Suprapubic skin (tissue), 4 donors: ENCODE measurements around the gene PSG4. TPM values are rescaled to one million over a fixed set of nuclear protein-coding genes. Genes with fewer than 3 reads are reported as not detected.
"Not testable (repeated sequence)": the region's sequence is repeated elsewhere in the genome, so short reads cannot be mapped to it uniquely, and the experiment has no call there.

Experiments
- DNase-seq, 2 donors: peaks; one replicate each; pipeline ENCODE4 v3.0.0-alpha.2; 2019; ENCODE audit warnings: low spot score in 2 of 2
- H3K27ac ChIP-seq: fragments of 200-600 bp; sonication (generic); one replicate; pipeline ENCODE4 v1.5.1; 2019
- H3K27me3 ChIP-seq: fragments of 200-600 bp; sonication (generic); one replicate; pipeline ENCODE4 v1.5.1; 2019
- H3K36me3 ChIP-seq: fragments of 200-600 bp; sonication (generic); one replicate; pipeline ENCODE4 v1.5.1; 2019
- H3K4me1 ChIP-seq: fragments of 200-600 bp; sonication (generic); one replicate; pipeline ENCODE4 v1.5.1; 2019
- H3K4me3 ChIP-seq: fragments of 200-600 bp; sonication (generic); one replicate; pipeline ENCODE4 v1.5.1; 2019; ENCODE audit warnings: mild to moderate bottlenecking
- H3K9me3 ChIP-seq: fragments of 200-600 bp; sonication (generic); one replicate; pipeline ENCODE4 v1.5.1; 2019
- POLR2A ChIP-seq, 2 donors: fragments of 450-650 bp; IDR thresholded peaks; one replicate each; pipeline ENCODE4 v1.6.1; 2017; ENCODE audit warnings: antibody characterized with exemption in 2 of 2, mild to moderate bottlenecking in 2 of 2, moderate library complexity in 2 of 2
- POLR2AphosphoS5 ChIP-seq, 3 donors: sonication (generic); formaldehyde crosslinking; IDR thresholded peaks; one replicate each; pipeline ENCODE4 v1.6.1; 2017; ENCODE audit warnings: antibody characterized with exemption in 3 of 3
- WGBS: methylation state at CpG from one replicate; pipeline ENCODE4 v1.1.5; 2018; 5-methylcytosine and 5-hydroxymethylcytosine counted together
- total RNA-seq, 4 donors: library from RNA; depleted of rRNA; stranded (reverse); fragments of >200 nt; gene quantifications; one replicate each; pipeline ENCODE4 v1.1.0, GENCODE V29; 2016
- TF ChIP-seq, protein P1 (sequence below), 2 donors: fragments of 200-600 bp in 1 of 2; fragments of 450-650 bp in 1 of 2; sonication (generic) in 1 of 2; IDR thresholded peaks; one replicate each; pipeline ENCODE4 v1.5.1; 2016 to 2019; ENCODE audit warnings: antibody characterized with exemption in 2 of 2, mild to moderate bottlenecking in 1 of 2, moderate library complexity in 1 of 2

The PSG4 gene
- total RNA-seq: 10 to 100 TPM in 1 of 4 donors, 1 to 10 TPM in 2, not detected in 1; 6.2 to 17.0 (median 8.3) TPM

- not testable (repeated sequence) for H3K27ac ChIP-seq, H3K36me3 ChIP-seq, H3K27me3 ChIP-seq, H3K4me1 ChIP-seq, DNase-seq, H3K4me3 ChIP-seq, H3K9me3 ChIP-seq
- no CpG with 5 or more reads among the region's 9 CpGs for WGBS
Measured at GRCh38 chr19:43205471-43206105, at the start of gene PSG4. Gene PSG4, minus strand, starts transcription at chr19:43205638. Its CDS starts 102 bp downstream, at chr19:43205536.

DNA sequence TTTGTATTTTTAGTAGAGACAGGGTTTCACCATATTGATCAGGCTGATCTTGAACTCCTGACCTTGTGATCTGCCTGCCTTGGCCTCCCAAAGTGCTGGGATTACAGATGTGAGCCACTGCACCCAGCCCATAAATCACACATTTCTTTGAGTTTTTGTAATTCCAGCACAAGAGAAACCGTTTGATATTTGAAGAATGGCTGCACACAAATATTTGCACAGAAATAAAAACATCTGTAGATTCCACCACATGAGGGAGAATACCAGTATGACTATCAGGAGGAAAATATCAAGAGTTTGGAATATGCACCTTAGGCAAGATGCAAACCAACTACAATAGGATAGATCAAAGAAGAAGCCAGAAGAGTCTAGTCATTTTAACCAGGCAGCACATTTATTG, 46.0 kb upstream of the PSG4 start:
- H3K36me3 ChIP-seq, H3K27ac ChIP-seq, H3K9me3 ChIP-seq, H3K4me3 ChIP-seq, DNase-seq, H3K27me3 ChIP-seq, H3K4me1 ChIP-seq: not testable (repeated sequence)
- no CpG with 5 or more reads among the region's 1 CpG for WGBS

DNA sequence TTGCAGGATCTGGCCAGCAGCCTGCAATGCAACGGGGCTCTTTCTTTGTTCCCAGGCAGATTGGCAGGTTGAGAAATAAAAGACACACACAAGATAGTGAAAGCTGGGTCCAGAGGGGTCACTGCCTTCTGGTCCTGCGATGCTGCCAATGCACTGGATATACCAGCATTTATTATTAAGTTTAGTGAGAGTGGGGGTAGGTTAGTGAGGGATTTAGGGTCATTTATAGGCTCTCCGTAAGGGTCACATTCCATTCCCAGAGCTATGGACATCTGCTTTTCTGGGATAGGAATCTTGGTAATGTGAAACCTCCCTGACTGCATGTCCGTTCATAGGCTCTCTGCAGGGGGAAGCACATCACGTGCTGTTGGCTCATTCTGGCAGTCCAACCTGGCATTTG, 44.9 kb upstream of the PSG4 start:
- WGBS: no CpG with 5 or more reads among the region's 5 CpGs
- not testable (repeated sequence) for H3K4me1 ChIP-seq, H3K27ac ChIP-seq, DNase-seq, H3K27me3 ChIP-seq, H3K4me3 ChIP-seq, H3K36me3 ChIP-seq, H3K9me3 ChIP-seq

DNA sequence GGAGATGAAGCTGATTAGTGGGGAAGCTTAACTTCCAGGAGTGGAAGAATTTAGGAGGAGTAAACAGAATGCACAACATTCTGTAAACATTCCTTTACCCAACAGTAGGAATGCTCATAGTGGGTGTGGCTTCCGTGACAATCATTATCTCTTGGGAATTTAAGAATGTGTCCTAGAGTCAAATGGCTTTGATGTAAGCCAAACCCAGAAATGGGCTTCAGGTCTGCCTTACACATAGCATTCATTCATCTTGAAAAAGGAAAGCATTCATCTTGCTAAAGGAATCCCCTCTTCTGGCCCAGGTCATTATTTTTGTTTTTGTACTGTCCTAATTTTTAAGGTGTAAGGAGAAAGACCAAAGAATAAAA, 43.2 kb upstream of the PSG4 start:
- H3K4me3 ChIP-seq, H3K36me3 ChIP-seq, H3K4me1 ChIP-seq, H3K9me3 ChIP-seq, H3K27me3 ChIP-seq, H3K27ac ChIP-seq, DNase-seq: not testable (repeated sequence)
- WGBS: no CpG with 5 or more reads among the region's 1 CpG

DNA sequence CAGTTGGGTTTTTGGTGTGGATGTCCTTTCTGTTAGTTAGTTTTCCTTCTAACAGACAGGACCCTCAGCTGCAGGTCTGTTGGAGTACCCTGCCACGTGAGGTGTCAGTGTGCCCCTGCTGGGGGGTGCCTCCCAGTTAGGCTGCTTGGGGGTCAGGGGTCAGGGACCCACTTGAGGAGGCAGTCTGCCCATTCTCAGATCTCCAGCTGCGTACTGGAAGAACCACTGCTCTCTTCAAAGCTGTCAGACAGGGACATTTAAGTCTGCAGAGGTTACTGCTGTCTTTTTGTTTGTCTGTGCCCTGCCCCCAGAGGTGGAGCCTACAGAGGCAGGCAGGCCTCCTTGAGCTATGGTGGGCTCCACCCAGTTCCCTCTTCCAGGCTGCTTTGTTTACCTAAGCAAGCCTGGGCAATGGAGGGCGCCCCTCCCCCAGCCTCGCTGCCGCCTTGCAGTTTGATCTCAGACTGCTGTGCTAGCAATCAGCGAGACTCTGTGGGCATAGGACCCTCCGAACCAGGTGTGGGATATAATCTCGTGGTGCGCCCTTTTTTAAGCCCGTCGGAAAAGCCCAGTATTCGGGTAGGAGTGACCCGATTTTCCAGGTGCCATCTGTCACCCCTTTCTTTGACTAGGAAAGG, 41.9 kb upstream of the PSG4 start:
- not testable (repeated sequence) for H3K27ac ChIP-seq, H3K4me1 ChIP-seq, H3K36me3 ChIP-seq, H3K9me3 ChIP-seq, H3K27me3 ChIP-seq, H3K4me3 ChIP-seq, DNase-seq
- no CpG with 5 or more reads among the region's 13 CpGs for WGBS

DNA sequence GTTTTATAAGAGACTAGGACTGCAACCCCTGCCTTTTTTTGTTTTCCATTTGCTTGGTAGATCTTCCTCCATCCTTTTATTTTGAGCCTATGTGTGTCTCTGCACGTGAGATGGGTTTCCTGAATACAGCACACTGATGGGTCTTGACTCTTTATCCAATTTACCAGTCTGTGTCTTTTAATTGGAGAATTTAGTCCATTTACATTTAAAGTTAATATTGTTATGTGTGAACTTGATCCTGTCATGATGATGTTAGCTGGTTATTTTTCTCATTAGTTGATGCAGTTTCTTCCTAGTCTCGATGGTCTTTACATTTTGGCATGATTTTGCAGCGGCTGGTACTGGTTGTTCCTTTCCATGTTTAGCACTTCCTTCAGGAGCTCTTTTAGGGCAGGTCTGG, 40.4 kb upstream of the PSG4 start:
- DNase-seq, H3K9me3 ChIP-seq: not testable (repeated sequence)
- no CpG with 5 or more reads among the region's 3 CpGs for whole genome bisulfite sequencing

GRCh38 chr19:43242211-43242610, 36.8 kb upstream of the PSG4 start:
- not testable (repeated sequence) for DNase-seq, H3K27me3 ChIP-seq, H3K9me3 ChIP-seq, H3K4me3 ChIP-seq, H3K36me3 ChIP-seq, H3K27ac ChIP-seq, H3K4me1 ChIP-seq
- WGBS: no CpG with 5 or more reads among the region's 2 CpGs

More for the DNA sequence above, 40.4 kb upstream of the PSG4 start:
- not testable (repeated sequence) for H3K27me3 ChIP-seq, H3K4me3 ChIP-seq, H3K27ac ChIP-seq, H3K4me1 ChIP-seq, H3K36me3 ChIP-seq

- not testable (repeated sequence) for DNase-seq, H3K9me3 ChIP-seq, H3K4me3 ChIP-seq, H3K27me3 ChIP-seq, H3K27ac ChIP-seq, H3K36me3 ChIP-seq, H3K4me1 ChIP-seq
- WGBS: no CpG with 5 or more reads among the region's 4 CpGs
Measured at GRCh38 chr19:43238213-43238612, 32.8 kb upstream of the PSG4 start.

GRCh38 chr19:43235686-43236085, 30.2 kb upstream of the PSG4 start:
- not testable (repeated sequence) for H3K4me3 ChIP-seq, H3K27me3 ChIP-seq, H3K27ac ChIP-seq, H3K9me3 ChIP-seq, H3K36me3 ChIP-seq, H3K4me1 ChIP-seq, DNase-seq
- no CpG with 5 or more reads among the region's 3 CpGs for WGBS

GRCh38 chr19:43229315-43229714, 23.9 kb upstream of the PSG4 start:
- no peak for DNase-seq
- WGBS: no CpG with 5 or more reads among the region's 2 CpGs
- H3K27ac ChIP-seq: no peak overlapping the region
- H3K9me3 ChIP-seq: peaks cover 14% of the 10 kb centered on the region
- TF ChIP-seq, protein P1, sequence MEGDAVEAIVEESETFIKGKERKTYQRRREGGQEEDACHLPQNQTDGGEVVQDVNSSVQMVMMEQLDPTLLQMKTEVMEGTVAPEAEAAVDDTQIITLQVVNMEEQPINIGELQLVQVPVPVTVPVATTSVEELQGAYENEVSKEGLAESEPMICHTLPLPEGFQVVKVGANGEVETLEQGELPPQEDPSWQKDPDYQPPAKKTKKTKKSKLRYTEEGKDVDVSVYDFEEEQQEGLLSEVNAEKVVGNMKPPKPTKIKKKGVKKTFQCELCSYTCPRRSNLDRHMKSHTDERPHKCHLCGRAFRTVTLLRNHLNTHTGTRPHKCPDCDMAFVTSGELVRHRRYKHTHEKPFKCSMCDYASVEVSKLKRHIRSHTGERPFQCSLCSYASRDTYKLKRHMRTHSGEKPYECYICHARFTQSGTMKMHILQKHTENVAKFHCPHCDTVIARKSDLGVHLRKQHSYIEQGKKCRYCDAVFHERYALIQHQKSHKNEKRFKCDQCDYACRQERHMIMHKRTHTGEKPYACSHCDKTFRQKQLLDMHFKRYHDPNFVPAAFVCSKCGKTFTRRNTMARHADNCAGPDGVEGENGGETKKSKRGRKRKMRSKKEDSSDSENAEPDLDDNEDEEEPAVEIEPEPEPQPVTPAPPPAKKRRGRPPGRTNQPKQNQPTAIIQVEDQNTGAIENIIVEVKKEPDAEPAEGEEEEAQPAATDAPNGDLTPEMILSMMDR (IDR thresholded peaks at IDR 0.05): no peak
- TF ChIP-seq POLR2A (IDR thresholded peaks at IDR 0.05) (no peak), POLR2AphosphoS5 (IDR thresholded peaks at IDR 0.05) (no peak)
- H3K36me3 ChIP-seq: no peaks in the 10 kb centered on the region
- no peaks in the 10 kb centered on the region for H3K27me3 ChIP-seq
- H3K4me3 ChIP-seq: no peak overlapping the region
- H3K4me1 ChIP-seq: no peaks in the 10 kb centered on the region

GRCh38 chr19:43228730-43229129, 23.3 kb upstream of the PSG4 start:
- H3K4me3 ChIP-seq, H3K27ac ChIP-seq, H3K36me3 ChIP-seq, DNase-seq, H3K27me3 ChIP-seq, H3K4me1 ChIP-seq: not testable (repeated sequence)
- H3K9me3 ChIP-seq: peaks cover 14% of the 10 kb centered on the region
- no CpG with 5 or more reads among the region's 2 CpGs for WGBS

DNA sequence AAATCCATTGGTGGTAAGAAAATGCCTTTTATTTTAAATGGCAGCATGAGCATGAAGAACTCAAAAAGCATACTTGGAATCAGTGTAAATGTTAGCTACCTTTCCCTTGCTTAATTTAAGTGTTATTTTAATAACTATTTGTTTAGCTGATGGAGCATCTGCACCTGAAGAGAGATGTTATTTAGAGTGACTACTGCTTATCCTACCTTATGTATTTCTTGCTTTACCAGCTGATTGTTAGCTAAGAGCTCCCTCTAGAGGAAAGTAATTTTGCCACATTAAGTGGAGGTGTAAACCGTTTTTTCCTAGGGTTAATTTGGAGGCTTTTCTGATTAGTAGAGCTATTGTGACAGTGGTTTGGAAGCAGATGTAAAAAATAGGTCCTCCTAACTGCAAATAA, 21.5 kb upstream of the PSG4 start:
- H3K27me3 ChIP-seq, H3K27ac ChIP-seq, H3K4me3 ChIP-seq, H3K36me3 ChIP-seq, H3K4me1 ChIP-seq, DNase-seq: not testable (repeated sequence)
- peaks cover 14% of the 10 kb centered on the region for H3K9me3 ChIP-seq
- no CpG with 5 or more reads among the region's 1 CpG for WGBS
